GM12892 (cell line): ENCODE results near the gene BEX5. TPM values are rescaled to one million over a fixed set of nuclear protein-coding genes. Genes with fewer than 3 reads are reported as not detected.
A peak's percentile ranks its signal among the peaks of the same experiment; 100 is the strongest.
"Not testable (repeated sequence)": the region's sequence is repeated elsewhere in the genome, so short reads cannot be mapped to it uniquely, and the experiment has no call there.

Experiments
- DNase-seq: peaks from one replicate; pipeline ENCODE4 v3.0.0; 2011; ENCODE audit not compliant: insufficient read length
- FAIRE-seq: peaks from 2 replicates; lab custom pipeline; 2011; peaks lifted over from hg19 to GRCh38; lab: Jason Lieb, UNC
- POLR2A ChIP-seq: IDR thresholded peaks from 2 replicates; pipeline ENCODE4 v1.6.1; 2011; ENCODE audit warnings: low read depth, low read length, control low read depth
- POLR2AphosphoS5 ChIP-seq: IDR thresholded peaks from 2 replicates; pipeline ENCODE4 v1.6.1; 2011; ENCODE audit warnings: low read depth, low read length, control low read depth
- TAF1 ChIP-seq: IDR thresholded peaks from 2 replicates; pipeline ENCODE4 v1.6.1; 2011; ENCODE audit warnings: low read depth, mild to moderate bottlenecking, control low read depth, low read length, borderline replicate concordance
- polyA plus RNA-seq: library from polyadenylated mRNA; unstranded; fragments of >200 nt; gene quantifications from one replicate; pipeline ENCODE4 v1.2.1, GENCODE V29; 2012; ENCODE audit warnings: missing spikeins, inconsistent platforms; ENCODE audit not compliant: missing spikeins

BEX5 gene
- 2.1 TPM for polyA plus RNA-seq

- peak; percentile 81 for FAIRE-seq
- TF ChIP-seq POLR2AphosphoS5 (no peak), TAF1 (no peak), POLR2A (no peak)
- no peak for DNase-seq
Observed at GRCh38 chrX:102155806-102156179, at the start of gene BEX5. TSS of gene BEX5 (minus strand) at chrX:102155977. CDS start at chrX:102154265, 1,712 bp downstream.

- DNase-seq = no peak
- no peak for FAIRE-seq
- TF ChIP-seq POLR2A = no peak
Observed at GRCh38 chrX:102185967-102186720, 30.4 kb upstream of the BEX5 start.

GRCh38 chrX:102154900-102155805, 624 bp downstream of the BEX5 start:
- DNase-seq = no peak
- no peak for FAIRE-seq
- TF ChIP-seq POLR2A (no peak), POLR2AphosphoS5 (no peak), TAF1 (no peak)

- FAIRE-seq (no peak), DNase-seq (no peak)
- TF ChIP-seq TAF1 = no peak
- no peak for TF ChIP-seq POLR2AphosphoS5
- no peak for TF ChIP-seq POLR2A
Observed at GRCh38 chrX:102154218-102154860, 1.4 kb downstream of the BEX5 start.

- not testable (repeated sequence) for DNase-seq, FAIRE-seq
Observed at GRCh38 chrX:102142274-102142673, 13.5 kb downstream of the BEX5 start, which contains the start of gene TCEAL6. TSS of gene TCEAL6 (minus strand) at chrX:102142481.

- FAIRE-seq, DNase-seq: not testable (repeated sequence)
Observed at GRCh38 chrX:102141631-102142030, 14.1 kb downstream of the BEX5 start.

- FAIRE-seq = not testable (repeated sequence)
Observed at GRCh38 chrX:102140876-102141275, 14.9 kb downstream of the BEX5 start.

GRCh38 chrX:102138064-102138463, 17.7 kb downstream of the BEX5 start:
- FAIRE-seq (no peak), DNase-seq (no peak)
- TF ChIP-seq TAF1 (no peak), POLR2A (no peak), POLR2AphosphoS5 (no peak)

More at GRCh38 chrX:102140876-102141275, 14.9 kb downstream of the BEX5 start:
- not testable (repeated sequence) for DNase-seq

GRCh38 chrX:102129473-102129872, 26.3 kb downstream of the BEX5 start:
- FAIRE-seq = no peak
- DNase-seq = no peak
- TF ChIP-seq POLR2A (no peak), POLR2AphosphoS5 (no peak), TAF1 (no peak)

GRCh38 chrX:102126863-102127262, 28.9 kb downstream of the BEX5 start:
- no peak for DNase-seq
- TF ChIP-seq POLR2AphosphoS5 (no peak), POLR2A (no peak), TAF1 (no peak)
- FAIRE-seq = no peak

GRCh38 chrX:102126080-102126818, 29.5 kb downstream of the BEX5 start:
- not testable (repeated sequence) for DNase-seq, FAIRE-seq

- not testable (repeated sequence) for FAIRE-seq, DNase-seq
Observed at GRCh38 chrX:102125436-102125835, 30.3 kb downstream of the BEX5 start, which contains the start of gene TCEAL2. TSS of gene TCEAL2 (plus strand) at chrX:102125679. CDS start at chrX:102126831, 1,152 bp downstream.

- peak; percentile 68 for FAIRE-seq
- not testable (repeated sequence) for DNase-seq
Observed at GRCh38 chrX:102125014-102125413, 30.8 kb downstream of the BEX5 start.
